Tibial nerve (tissue), 4 donors: ENCODE data around the gene EDAR.

ENCODE experiments used
- CTCF ChIP-seq, 5 experiments: fragments of 200-600 bp in 3 of 5; fragments of 450-650 bp in 2 of 5; sonication (generic) in 3 of 5; IDR thresholded peaks; one replicate each; pipeline ENCODE4 v1.5.1; 2016 to 2019; ENCODE audit warnings: antibody characterized with exemption in 5 of 5, mild to moderate bottlenecking in 3 of 5, moderate library complexity in 2 of 5
- EP300 ChIP-seq, 2 donors: sonication (generic); formaldehyde crosslinking; IDR thresholded peaks; one replicate each; pipeline ENCODE4 v1.6.1; 2017; ENCODE audit warnings: antibody characterized with exemption in 2 of 2, mild to moderate bottlenecking in 1 of 2
- POLR2A ChIP-seq, 2 donors: fragments of 450-650 bp; IDR thresholded peaks; one replicate each; pipeline ENCODE4 v1.6.1; 2017; ENCODE audit warnings: antibody characterized with exemption in 2 of 2, mild to moderate bottlenecking in 2 of 2, moderate library complexity in 2 of 2

- TF ChIP-seq CTCF (IDR thresholded peaks at IDR 0.05) (no peak), POLR2A (IDR thresholded peaks at IDR 0.05) (no peak), EP300 (IDR thresholded peaks at IDR 0.05) (no peak)
Observed at GRCh38 chr2:108933691-108934117, 55.3 kb downstream of the EDAR start.
